BLaER1 treated with 17β-estradiol and CSF1 and Interleukin-3, amounts not matched to agents 10 nM and 100 nM (cell line): ENCODE results near the gene EPHA6.

Experiments used
- H3K27ac ChIP-seq, 11 experiments: shearing (Covaris generic); formaldehyde crosslinking; 2 replicates each; pipeline ENCODE4 v1.8.1; 2022
- H3K27me3 ChIP-seq, 11 experiments: shearing (Covaris generic); formaldehyde crosslinking; 2 replicates each; pipeline ENCODE4 v1.8.1; 2022
- H3K36me3 ChIP-seq, 11 experiments: shearing (Covaris generic); formaldehyde crosslinking; 2 replicates each; pipeline ENCODE4 v1.8.1; 2022
- H3K4me1 ChIP-seq, 10 experiments: shearing (Covaris generic); formaldehyde crosslinking; 2 replicates each; pipeline ENCODE4 v1.8.1; 2022
- H3K4me2 ChIP-seq, 11 experiments: shearing (Covaris generic); formaldehyde crosslinking; 2 replicates each; pipeline ENCODE4 v1.8.1; 2022
- H3K4me3 ChIP-seq, 10 experiments: shearing (Covaris generic); formaldehyde crosslinking; 2 replicates each; pipeline ENCODE4 v1.8.1; 2022
- H3K9ac ChIP-seq, 11 experiments: shearing (Covaris generic); formaldehyde crosslinking; 2 replicates each; pipeline ENCODE4 v1.8.1; 2022
- H3K9me3 ChIP-seq, 11 experiments: shearing (Covaris generic); formaldehyde crosslinking; replicated peaks in 1 of 11; 2 replicates each; pipeline ENCODE4 v1.8.1; 2022
- H4K20me1 ChIP-seq, 11 experiments: shearing (Covaris generic); formaldehyde crosslinking; 2 replicates each; pipeline ENCODE4 v1.8.1; 2022
- Cebpa-rat ChIP-seq, 11 experiments: shearing (Covaris generic); IDR thresholded peaks; 2 replicates each; pipeline ENCODE4 v1.8.1; 2022

The EPHA6 gene

DNA sequence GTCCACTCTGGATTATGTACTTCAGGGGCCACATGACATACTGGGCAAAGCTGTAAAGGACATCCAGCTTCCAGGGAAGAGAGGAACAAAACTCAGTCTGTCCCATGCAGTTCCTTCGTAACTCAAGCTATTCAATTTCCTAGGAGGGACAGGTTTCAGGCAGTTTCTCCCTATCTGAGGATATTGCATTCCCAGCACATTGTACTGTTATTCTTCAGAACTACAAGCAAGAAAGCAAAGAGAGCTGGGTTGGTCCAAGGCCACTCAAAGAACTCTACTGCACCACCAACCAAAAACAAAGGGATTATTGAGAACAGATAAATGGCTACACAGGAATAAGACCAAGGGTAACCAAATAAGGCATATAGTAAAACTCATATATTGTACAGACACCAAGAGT lies 832.5 kb downstream of the EPHA6 start:
- Histone ChIP-seq H3K9ac (no peak overlapping the region), H4K20me1 (no peaks in the 10 kb centered on the region), H3K27ac (no peak overlapping the region), H3K4me3 (no peak overlapping the region), H3K27me3 (no peaks in the 10 kb centered on the region), H3K4me1 (no peaks in the 10 kb centered on the region), H3K9me3 (peaks cover 0 to 5% (median 0%) of the 10 kb centered on the region in 11 experiments; a peak in 1 of 22 replicates), H3K4me2 (no peak overlapping the region), H3K36me3 (no peaks in the 10 kb centered on the region)
- no peak for TF ChIP-seq Cebpa-rat (IDR thresholded peaks at IDR 0.05)

DNA sequence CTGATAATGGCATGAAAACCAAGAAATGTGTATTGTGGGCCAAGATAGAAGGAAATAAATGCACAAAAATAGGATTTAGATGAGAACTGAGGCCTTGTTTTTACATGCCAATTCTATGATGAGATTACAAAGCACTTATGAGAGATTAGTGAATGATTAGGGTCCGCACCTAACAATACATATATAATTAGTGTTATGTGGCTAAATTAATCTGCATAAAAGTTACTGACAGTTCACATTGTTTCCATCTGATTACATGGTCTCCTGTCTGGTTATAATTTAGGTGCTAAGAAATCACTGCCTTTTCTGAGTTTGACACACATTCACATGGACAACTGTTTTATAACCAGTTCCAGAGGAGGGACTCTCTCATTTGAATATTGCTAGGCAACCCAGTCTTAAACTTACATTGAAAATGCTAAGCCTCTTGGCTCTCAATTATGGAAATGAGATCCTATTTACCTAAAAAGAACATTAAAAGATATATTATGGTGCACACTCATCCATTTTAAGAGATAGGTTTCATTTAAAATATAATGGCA lies 833.1 kb downstream of the EPHA6 start:
- no peaks in the 10 kb centered on the region for H3K36me3 ChIP-seq
- H3K9me3 ChIP-seq, result peaks cover 0 to 5% (median 0%) of the 10 kb centered on the region in 11 experiments; a peak in 1 of 22 replicates

DNA sequence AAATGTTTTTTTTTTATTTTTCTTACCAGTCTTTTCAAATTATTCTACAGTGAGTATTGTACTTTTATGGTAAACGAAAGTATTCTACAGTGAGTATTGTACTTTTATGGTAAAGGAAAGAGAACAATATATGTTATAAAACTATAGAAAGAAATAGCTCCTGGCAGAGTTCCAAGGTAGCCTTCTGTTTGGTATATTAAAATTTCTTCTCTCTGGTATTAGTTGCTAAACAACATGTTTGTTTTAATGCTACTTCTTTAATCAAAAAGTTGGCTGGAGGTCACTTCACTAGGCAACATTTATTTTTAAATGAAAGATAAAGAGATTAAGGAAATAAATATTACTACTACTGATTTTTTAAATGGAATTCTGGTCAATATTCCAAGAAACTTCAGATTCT lies 841.6 kb downstream of the EPHA6 start:
- TF ChIP-seq Cebpa-rat (IDR thresholded peaks at IDR 0.05), result no peak

More for the DNA sequence above, 833.1 kb downstream of the EPHA6 start:
- Histone ChIP-seq H3K27ac (no peak overlapping the region), H3K4me2 (no peak overlapping the region), H3K27me3 (no peaks in the 10 kb centered on the region), H3K9ac (no peak overlapping the region), H3K4me1 (no peaks in the 10 kb centered on the region), H3K4me3 (no peak overlapping the region), H4K20me1 (no peaks in the 10 kb centered on the region)
- no peak for TF ChIP-seq Cebpa-rat (IDR thresholded peaks at IDR 0.05)

DNA sequence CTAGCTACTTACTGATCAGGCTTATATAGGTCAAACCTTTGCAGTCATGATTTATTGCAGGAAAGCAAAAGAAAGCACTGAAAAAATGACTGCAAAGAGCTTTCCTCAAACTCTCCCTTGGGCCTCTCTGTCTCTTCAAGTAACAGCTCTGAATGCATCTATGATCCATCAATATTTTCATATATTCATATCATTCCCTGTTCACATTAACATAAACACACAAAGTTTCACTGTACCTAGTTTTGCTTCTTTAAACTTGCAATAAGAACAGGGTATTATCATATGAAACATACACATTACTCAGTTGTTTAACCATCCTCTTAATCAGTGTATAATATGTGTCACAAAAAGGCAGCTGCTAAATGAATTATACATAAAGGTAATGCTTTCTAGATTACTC lies 842.2 kb downstream of the EPHA6 start:
- Histone ChIP-seq H3K36me3 (no peaks in the 10 kb centered on the region), H3K27me3 (no peaks in the 10 kb centered on the region), H3K4me3 (no peak overlapping the region), H4K20me1 (no peaks in the 10 kb centered on the region), H3K4me2 (no peak overlapping the region), H3K27ac (no peak overlapping the region), H3K9ac (no peak overlapping the region), H3K9me3 (no peaks in the 10 kb centered on the region), H3K4me1 (no peaks in the 10 kb centered on the region)
- TF ChIP-seq Cebpa-rat (IDR thresholded peaks at IDR 0.05), result no peak

More for the DNA sequence above, 841.6 kb downstream of the EPHA6 start:
- Histone ChIP-seq H4K20me1 (no peaks in the 10 kb centered on the region), H3K4me3 (no peak overlapping the region), H3K36me3 (no peaks in the 10 kb centered on the region), H3K9me3 (no peaks in the 10 kb centered on the region), H3K4me2 (no peak overlapping the region), H3K4me1 (no peaks in the 10 kb centered on the region), H3K27ac (no peak overlapping the region), H3K9ac (no peak overlapping the region), H3K27me3 (no peaks in the 10 kb centered on the region)

DNA sequence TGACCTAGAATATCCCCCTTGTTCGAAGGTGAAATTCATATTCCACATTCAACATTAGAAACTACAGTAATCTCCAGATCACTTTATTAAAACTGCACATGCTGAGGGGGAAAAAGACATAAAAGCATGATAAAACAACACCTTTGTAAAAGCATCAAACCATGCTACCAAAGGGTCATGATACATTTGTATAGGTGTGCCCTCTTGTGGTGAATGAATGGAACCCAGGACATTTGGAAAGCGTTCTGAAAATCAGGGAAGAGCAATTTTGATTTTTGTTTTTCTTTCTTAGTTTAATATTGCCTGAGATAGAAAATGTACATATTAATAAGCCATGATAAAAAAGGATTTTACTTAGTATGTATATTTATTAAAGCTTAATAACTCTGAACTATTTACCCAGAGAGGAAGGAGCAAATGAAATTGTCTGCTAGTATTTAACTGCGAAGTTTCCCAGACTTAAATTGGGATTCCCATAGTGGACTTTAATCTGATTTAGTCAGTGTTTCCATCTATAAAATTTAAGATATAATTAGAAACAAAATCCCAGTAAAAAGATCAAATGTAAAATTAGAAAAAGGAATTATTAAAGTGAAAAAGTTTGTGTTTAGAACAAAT lies 844.4 kb downstream of the EPHA6 start:
- Histone ChIP-seq H3K36me3 (no peaks in the 10 kb centered on the region), H3K27me3 (no peaks in the 10 kb centered on the region), H3K4me2 (no peak overlapping the region), H4K20me1 (no peaks in the 10 kb centered on the region), H3K9me3 (no peaks in the 10 kb centered on the region), H3K27ac (no peak overlapping the region), H3K4me3 (no peak overlapping the region), H3K9ac (no peak overlapping the region), H3K4me1 (no peaks in the 10 kb centered on the region)
- no peak for TF ChIP-seq Cebpa-rat (IDR thresholded peaks at IDR 0.05)

DNA sequence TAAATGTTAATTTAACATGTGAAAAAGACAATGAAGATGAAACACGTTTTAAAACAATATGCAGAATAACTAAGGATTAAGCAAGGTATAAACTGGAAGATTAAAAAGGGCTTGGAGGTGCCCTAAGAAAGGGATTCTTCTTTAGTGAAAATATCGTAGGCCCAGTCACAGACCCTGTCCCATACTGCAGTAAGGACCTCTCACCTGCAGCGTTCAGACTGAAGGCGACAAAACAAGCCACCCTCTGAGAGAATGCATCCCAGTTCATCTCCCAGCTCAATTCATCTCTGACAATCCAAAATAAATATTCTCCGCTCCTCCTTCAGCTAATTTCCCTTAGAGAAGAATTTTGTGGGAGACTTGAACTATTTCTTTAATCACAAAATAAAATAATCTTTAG lies 847.9 kb downstream of the EPHA6 start:
- H3K4me2 ChIP-seq, result no peak overlapping the region

DNA sequence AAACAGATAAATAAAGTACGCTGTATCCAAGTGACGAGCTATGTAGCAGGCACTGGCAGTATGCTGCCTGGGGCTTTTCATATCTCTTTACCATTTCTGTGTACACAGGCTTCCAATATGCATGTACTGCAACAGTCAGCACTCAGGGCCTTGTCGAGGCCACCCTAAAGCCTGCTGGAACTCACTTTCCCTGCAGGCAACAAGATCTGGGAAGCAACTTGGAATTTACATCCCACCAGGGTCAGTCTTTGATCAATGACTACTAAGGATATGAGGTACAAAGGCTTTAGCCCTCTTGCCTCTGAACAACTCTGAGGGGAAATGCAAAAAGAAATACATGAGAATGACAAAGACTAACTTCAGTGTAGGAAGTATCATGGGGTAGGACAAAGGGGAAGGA lies 848.4 kb downstream of the EPHA6 start:
- Histone ChIP-seq H3K9me3 (no peaks in the 10 kb centered on the region), H3K9ac (no peak overlapping the region), H3K4me1 (no peaks in the 10 kb centered on the region), H3K4me2 (no peak overlapping the region), H4K20me1 (no peaks in the 10 kb centered on the region), H3K27me3 (no peaks in the 10 kb centered on the region), H3K36me3 (no peaks in the 10 kb centered on the region), H3K27ac (no peak overlapping the region), H3K4me3 (no peak overlapping the region)
- no peak for TF ChIP-seq Cebpa-rat (IDR thresholded peaks at IDR 0.05)

More for the DNA sequence above, 847.9 kb downstream of the EPHA6 start:
- no peak overlapping the region for H3K4me3 ChIP-seq
- no peak overlapping the region for H3K27ac ChIP-seq
- no peaks in the 10 kb centered on the region for H4K20me1 ChIP-seq
- no peak for TF ChIP-seq Cebpa-rat (IDR thresholded peaks at IDR 0.05)
- no peaks in the 10 kb centered on the region for H3K9me3 ChIP-seq
- H3K4me1 ChIP-seq, result no peaks in the 10 kb centered on the region
- H3K36me3 ChIP-seq, result no peaks in the 10 kb centered on the region
- H3K27me3 ChIP-seq, result no peaks in the 10 kb centered on the region
- H3K9ac ChIP-seq, result no peak overlapping the region

DNA sequence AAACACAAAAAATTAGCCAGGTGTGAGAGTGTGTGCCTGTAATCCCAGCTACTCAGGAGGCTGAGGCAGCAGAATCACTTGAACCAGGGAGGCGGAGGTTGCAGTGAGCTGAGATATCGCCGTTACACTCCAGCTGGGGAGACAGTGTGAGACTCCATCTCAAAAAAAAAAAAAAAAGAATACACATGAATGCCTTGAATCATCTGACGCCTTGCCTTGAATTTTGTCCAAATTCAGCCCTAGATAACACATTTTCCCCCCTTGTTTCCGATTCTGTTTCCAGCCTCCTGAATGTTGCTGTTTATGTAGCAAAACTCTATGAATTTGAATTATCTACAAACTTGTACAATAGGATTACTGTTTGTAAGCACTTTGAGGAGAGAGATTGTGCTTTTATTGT lies 851.5 kb downstream of the EPHA6 start:
- Histone ChIP-seq H4K20me1 (no peaks in the 10 kb centered on the region), H3K27me3 (no peaks in the 10 kb centered on the region), H3K9me3 (no peaks in the 10 kb centered on the region), H3K4me2 (no peak overlapping the region), H3K4me1 (no peaks in the 10 kb centered on the region), H3K9ac (no peak overlapping the region), H3K4me3 (no peak overlapping the region), H3K36me3 (no peaks in the 10 kb centered on the region), H3K27ac (no peak overlapping the region)
- TF ChIP-seq Cebpa-rat (IDR thresholded peaks at IDR 0.05), result no peak

DNA sequence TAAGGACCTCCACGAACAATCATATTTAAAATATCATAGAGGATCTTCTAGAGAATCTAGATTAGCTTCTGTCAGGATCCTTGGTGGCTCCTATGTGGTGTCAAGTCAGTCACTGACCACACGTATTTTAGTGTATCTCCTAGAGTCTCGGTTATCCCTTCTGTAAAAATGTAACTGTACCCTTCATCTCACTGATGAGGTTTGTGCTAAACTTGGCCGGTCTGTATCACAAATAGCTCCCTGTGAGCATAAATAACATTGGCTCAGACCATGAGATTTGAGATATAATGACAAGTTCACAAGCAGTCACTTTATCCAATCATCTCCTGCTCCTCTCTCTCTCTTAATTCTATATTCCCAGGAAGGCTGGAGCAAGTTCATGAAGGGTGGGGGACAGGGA lies 856.6 kb downstream of the EPHA6 start:
- no peaks in the 10 kb centered on the region for H4K20me1 ChIP-seq
- TF ChIP-seq Cebpa-rat (IDR thresholded peaks at IDR 0.05), result no peak

DNA sequence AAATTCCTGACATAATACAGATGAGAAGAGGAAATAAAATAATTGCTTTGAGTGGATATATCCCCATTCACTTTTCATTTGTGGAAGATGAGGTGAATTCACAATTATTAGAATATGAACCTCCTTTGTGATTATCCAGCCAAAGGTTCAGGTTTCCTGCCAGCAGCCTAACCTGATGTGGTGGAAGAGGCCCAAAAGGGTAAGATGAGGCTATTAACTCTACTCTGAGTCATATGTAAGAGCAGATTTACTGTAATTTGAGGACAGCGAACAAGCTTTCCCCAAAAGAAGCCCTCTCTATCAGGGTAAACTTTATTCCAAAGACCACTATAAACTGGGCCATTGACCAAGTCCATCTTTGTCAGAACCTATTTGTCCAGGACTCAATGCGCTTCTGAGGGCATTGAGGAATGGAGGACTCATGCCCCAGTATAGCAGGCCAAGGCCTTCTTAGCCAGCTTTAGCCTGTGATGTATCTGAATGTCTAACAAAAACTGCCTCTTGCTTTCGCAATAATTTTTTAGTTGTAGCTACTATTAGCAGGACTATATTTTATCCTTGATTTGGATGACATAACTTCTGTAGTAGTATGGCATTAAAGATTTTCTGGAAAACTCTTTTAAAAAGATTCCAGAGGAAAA lies 859.1 kb downstream of the EPHA6 start:
- Histone ChIP-seq H4K20me1 (no peaks in the 10 kb centered on the region), H3K4me3 (no peak overlapping the region), H3K9ac (no peak overlapping the region), H3K36me3 (no peaks in the 10 kb centered on the region), H3K27me3 (no peaks in the 10 kb centered on the region), H3K27ac (no peak overlapping the region), H3K9me3 (no peaks in the 10 kb centered on the region), H3K4me2 (no peak overlapping the region), H3K4me1 (no peaks in the 10 kb centered on the region)
- TF ChIP-seq Cebpa-rat (IDR thresholded peaks at IDR 0.05), result 0 out of 22 replicates have a peak, but pooled peaks of 1 of the 11 experiments have one; percentile 33

More for the DNA sequence above, 856.6 kb downstream of the EPHA6 start:
- Histone ChIP-seq H3K9me3 (no peaks in the 10 kb centered on the region), H3K4me1 (no peaks in the 10 kb centered on the region), H3K27me3 (no peaks in the 10 kb centered on the region), H3K27ac (no peak overlapping the region), H3K9ac (no peak overlapping the region), H3K36me3 (no peaks in the 10 kb centered on the region), H3K4me2 (no peak overlapping the region), H3K4me3 (no peak overlapping the region)
